Mononuclear cell (primary cell): ENCODE data around the gene MYH4. TPM values are rescaled to one million over a fixed set of nuclear protein-coding genes. Genes with fewer than 3 reads are reported as not detected.

ENCODE experiments used
- H3K27me3 ChIP-seq: 2 replicates; pipeline ENCODE4 v1.6.0; 2011; ENCODE audit warnings: low read length, control low read depth; ENCODE audit not compliant: insufficient read depth
- H3K4me1 ChIP-seq: 2 replicates; pipeline ENCODE4 v1.5.1; 2011; ENCODE audit warnings: mild to moderate bottlenecking, low read length, control low read depth; ENCODE audit not compliant: insufficient read depth
- H3K4me3 ChIP-seq: 2 replicates; pipeline ENCODE4 v1.5.1; 2011; ENCODE audit warnings: mild to moderate bottlenecking, low read length, moderate library complexity
- H3K9me3 ChIP-seq: 2 replicates; pipeline ENCODE4 v1.5.1; 2011; ENCODE audit warnings: low read depth, mild to moderate bottlenecking, control low read depth, low read length
- total RNA-seq: library from RNA; depleted of rRNA; stranded (reverse); fragments of >200 nt; gene quantifications from one replicate; pipeline ENCODE4 v1.2.3, GENCODE V29; 2012

MYH4 gene
- not detected for total RNA-seq

DNA sequence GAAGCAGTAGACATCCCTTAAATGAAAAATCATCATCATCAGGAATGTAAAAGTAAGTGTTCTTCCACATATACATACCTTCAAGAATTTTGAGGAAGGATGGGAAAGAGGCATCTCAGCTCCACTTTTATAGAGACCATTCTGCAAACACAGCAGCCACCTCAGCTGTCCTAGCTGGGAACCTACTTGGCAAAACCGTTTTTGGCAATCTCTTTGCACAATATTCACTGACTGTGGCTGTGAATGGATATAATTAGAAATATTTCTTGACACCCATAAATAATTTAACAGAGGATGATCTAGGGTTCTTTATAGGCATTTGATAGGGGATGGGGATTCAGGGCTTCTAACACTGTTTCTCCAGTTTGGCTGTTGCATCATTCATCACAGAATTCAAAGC lies at the start of gene MYH4:
MYH4 (minus strand) TSS at position 101 of the 400 bp plus-strand sequence. CDS start 2,814 bp downstream, outside the sequence.
- Histone ChIP-seq H3K27me3 (peaks cover 3% of the 10 kb centered on the region), H3K9me3 (no peaks in the 10 kb centered on the region), H3K4me3 (no peak within 1 kb of the TSS), H3K4me1 (no peaks in the 10 kb centered on the region)

DNA sequence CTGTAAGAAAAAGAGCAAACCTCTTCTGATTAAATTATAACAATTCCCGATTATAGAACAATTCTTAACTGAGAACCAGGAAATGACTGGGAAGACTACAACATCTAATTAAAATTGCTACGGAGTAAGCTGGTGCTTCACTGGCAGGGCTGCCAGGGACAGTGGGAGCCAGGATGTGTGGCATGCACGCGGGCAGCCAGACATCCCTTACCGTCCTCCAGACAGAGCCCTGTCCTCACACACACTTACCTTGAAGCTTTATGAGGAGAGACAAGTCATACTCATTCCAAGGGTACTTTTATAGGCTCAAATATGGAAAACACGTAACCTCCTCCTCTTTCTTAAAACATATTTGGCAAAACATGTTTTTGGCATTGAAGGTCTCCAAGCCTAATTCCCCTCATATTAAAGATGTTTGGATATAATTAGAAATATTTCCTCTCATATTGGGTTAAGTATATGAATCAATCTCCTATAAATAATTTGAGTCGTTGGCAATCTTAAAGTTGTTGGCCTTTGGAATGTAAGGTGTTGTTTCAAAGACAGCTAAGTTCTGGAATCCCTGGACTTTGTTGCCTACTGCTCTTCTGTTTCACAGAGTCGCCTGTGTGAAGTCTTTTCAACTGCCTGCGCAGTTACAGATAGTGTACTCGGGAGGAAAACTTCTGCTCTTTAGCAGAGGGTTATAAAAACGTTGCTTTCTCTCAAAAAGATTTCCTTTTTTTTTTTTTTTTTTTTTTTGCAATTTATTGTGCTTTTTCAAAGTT lies 49.1 kb upstream of the MYH4 start, which contains the start of gene MYH1:
MYH1 (minus strand) TSS at position 272 of the 767 bp plus-strand sequence. CDS start 1,900 bp downstream, outside the sequence.
- Histone ChIP-seq H3K27me3 (no peaks in the 10 kb centered on the region), H3K9me3 (no peaks in the 10 kb centered on the region), H3K4me3 (no peak within 1 kb of the TSS), H3K4me1 (no peaks in the 10 kb centered on the region)

DNA sequence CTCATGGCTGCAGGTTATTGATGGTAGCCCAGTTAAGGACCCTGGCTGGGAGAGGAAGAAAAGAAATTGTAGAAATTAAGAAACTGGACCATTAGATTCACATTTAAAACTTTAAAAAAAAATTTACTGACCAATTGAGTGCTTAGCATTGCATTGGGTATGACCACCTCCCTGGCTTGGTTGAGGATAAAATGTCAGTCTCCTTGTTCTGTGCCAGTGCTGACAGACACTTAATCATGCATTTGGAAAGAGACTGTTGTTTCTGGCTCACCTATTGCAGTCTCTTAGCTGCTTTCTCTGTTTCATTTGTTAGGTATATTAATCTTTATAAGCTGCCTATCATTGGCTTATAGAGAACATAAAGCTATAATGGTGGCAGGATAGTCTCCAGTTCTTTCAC lies 47.3 kb upstream of the MYH4 start:
- Histone ChIP-seq H3K4me3 (no peak overlapping the region), H3K4me1 (no peaks in the 10 kb centered on the region), H3K9me3 (no peaks in the 10 kb centered on the region), H3K27me3 (no peaks in the 10 kb centered on the region)

DNA sequence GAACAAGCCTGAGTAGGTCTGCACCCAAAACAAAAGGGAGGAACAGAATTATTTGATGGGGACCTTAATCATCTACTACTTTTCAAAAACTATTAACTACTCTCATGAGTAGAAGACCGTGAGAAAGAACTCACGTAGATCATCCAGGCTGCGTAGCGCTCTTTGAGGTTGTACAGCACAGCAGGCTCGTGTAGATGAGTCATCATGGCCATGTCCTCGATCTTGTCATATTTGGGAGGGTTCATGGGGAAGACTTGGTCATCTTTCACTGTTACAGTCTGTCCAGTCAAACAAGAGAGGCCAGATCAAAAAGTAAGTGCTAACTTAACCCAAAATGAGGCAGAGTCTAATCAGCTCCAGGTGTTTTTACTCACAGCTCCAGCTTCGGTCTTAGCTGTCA lies 46.7 kb upstream of the MYH4 start:
- H3K4me3 ChIP-seq: no peak overlapping the region

DNA sequence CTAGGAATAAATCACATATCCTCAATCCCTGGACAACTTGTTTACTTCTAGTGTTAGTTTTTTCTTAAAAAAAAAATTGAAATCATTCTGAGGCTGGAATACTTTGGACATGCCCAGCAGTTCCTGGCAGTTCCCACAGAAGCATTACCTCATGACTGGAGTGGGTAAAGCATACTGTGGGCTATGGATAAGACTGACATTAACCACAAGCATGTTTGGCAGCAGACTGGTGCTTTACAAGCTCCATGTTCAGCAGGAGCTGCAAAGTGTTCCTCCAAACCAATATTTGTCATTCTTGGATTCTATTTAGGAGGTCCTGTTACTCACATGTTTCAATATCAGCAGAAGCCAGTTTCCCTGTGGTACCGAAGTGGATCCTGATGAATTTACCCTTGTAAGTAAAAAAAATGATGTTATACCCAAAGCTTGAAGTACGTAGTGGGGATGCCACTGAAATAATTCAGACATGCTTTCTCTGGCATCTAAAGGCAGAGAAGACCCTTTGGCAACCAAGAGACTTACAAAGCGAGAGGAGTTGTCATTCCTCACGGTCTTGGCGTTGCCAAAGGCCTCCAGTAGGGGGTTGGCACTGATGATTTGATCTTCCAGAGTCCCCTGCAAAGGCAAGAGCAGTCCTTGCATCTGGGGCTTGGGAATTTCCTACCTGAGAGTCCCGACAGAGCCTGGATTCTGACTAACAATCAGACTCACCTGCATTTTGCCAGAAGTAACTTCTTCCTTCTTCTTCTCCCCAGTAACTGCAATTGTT lies 44.1 kb upstream of the MYH4 start:
- no peaks in the 10 kb centered on the region for H3K27me3 ChIP-seq
- H3K4me3 ChIP-seq: no peak overlapping the region
- no peaks in the 10 kb centered on the region for H3K4me1 ChIP-seq
- H3K9me3 ChIP-seq: no peaks in the 10 kb centered on the region

More for the DNA sequence above, 46.7 kb upstream of the MYH4 start:
- Histone ChIP-seq H3K9me3 (no peaks in the 10 kb centered on the region), H3K4me1 (no peaks in the 10 kb centered on the region), H3K27me3 (no peaks in the 10 kb centered on the region)

DNA sequence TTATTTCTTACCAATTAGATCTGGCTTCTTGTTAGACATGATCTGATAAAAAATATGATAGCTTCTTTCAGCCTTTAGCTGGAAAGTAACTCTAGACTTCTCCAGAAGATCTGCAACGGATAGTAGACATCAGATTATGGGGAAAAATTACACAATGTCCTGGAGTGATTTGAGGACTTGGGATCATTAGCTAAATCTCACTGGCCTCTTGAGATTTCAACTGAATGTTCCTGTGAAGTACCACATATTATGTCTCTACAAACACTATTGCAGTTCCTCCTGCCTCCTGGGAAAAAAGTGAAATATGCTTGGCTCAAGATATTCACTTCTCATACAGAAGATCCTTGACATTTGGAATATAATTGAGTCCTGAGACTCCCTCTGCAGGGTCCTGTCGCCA lies 43.5 kb upstream of the MYH4 start:
- no peak overlapping the region for H3K4me3 ChIP-seq
- H3K27me3 ChIP-seq: no peaks in the 10 kb centered on the region
- H3K4me1 ChIP-seq: no peaks in the 10 kb centered on the region
- no peaks in the 10 kb centered on the region for H3K9me3 ChIP-seq

DNA sequence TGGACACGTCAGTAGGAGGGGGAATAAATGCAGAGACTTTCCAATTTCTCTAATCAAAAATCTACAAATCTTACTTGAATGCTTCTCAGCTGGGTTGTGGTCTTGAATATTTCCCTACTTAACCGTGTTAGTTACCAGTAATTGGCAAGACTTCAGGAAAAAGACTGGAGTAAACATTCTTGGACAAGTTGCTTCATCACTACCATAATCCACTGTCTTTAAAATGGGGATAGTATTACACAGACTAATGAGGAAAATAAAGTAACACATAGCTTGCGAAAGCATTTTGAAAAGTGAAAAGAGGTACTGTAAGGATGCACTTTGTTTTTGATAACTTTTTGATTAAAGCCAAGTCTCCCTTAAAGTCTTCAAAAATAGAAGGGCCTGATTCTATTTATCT lies 30.6 kb upstream of the MYH4 start:
- no peaks in the 10 kb centered on the region for H3K4me1 ChIP-seq
- no peak overlapping the region for H3K4me3 ChIP-seq
- H3K9me3 ChIP-seq: no peaks in the 10 kb centered on the region
- H3K27me3 ChIP-seq: no peaks in the 10 kb centered on the region

DNA sequence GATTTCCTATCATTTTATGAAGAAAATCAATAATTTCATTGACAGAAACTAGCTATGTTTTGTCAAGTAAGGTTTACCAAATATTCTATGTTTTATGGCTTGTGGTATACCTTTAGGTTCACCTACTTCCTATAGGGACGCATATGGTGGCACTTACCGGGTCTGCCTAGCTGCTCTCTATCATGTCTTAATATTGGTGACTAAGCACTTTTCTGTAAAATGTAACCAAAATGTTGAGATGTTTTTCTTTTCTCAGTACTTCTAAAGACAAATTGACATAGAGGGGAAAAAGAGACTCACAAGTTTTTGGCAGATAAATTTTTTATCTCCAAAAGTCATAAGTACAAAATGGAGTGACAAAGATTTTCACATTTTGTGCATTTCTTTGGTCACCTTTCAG lies 22.6 kb upstream of the MYH4 start:
- no peaks in the 10 kb centered on the region for H3K27me3 ChIP-seq
- peaks cover 29% of the 10 kb centered on the region for H3K9me3 ChIP-seq
- no peaks in the 10 kb centered on the region for H3K4me1 ChIP-seq
- no peak overlapping the region for H3K4me3 ChIP-seq

DNA sequence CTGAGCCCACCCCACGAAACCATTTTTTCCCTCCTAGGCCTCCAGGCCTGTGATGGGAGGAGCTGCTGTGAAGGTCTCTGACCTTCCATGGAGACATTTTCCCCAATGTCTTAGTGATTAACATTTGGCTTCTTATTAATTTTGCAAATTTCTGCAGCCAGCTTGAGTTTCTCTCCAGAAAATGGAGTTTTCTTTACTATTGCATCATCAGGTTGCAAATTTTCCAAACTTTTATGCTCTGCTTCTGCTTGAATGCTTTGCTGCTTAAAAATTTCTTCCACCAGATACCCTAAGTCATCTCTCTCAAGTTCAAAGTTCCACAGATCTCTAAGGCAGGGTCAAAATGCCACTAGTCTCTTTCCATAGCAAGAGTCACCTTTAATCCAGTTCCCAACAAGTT lies 12.9 kb upstream of the MYH4 start:
- Histone ChIP-seq H3K27me3 (no peaks in the 10 kb centered on the region), H3K9me3 (peaks cover 9% of the 10 kb centered on the region), H3K4me1 (no peaks in the 10 kb centered on the region), H3K4me3 (no peak overlapping the region)

DNA sequence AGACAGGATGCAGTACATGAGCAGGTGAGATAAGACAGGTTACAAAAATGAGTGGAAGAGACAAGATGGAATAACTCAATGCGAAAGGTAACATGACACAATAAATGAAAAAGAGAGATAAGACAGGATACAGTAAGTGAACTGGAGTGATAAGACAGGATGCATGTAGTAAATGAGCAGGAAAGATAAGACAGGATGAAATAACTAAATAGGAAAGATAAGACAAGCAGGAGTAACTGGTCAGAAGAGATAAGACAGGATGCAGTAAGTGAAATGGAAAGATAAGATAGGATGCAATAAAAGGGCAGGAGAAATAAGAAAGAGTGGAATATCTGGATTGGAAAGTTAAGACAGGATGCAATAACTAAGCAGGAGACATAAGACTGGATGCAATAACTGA lies 8.3 kb upstream of the MYH4 start:
- Histone ChIP-seq H3K9me3 (no peaks in the 10 kb centered on the region), H3K4me3 (no peak overlapping the region), H3K27me3 (no peaks in the 10 kb centered on the region), H3K4me1 (no peaks in the 10 kb centered on the region)

DNA sequence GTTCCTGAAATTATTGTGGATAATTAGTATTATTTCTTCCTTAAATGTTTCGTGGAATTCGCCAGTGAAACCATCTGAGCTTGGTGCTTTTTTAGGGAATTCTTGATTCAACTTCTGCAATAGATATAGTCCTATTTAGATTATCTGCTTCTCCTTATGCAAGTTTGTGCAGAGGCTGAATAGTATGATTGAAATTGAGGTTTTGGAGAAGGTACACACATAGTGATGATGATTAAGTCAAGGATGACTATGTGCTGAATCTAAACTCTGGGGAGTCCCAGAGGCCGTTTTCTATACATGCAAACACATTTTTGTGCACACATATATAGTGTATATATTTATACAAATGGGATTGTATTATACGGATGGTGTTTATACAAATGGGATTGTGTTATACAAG lies 5.2 kb upstream of the MYH4 start:
- Histone ChIP-seq H3K27me3 (no peaks in the 10 kb centered on the region), H3K4me1 (no peaks in the 10 kb centered on the region), H3K4me3 (no peak overlapping the region), H3K9me3 (no peaks in the 10 kb centered on the region)

DNA sequence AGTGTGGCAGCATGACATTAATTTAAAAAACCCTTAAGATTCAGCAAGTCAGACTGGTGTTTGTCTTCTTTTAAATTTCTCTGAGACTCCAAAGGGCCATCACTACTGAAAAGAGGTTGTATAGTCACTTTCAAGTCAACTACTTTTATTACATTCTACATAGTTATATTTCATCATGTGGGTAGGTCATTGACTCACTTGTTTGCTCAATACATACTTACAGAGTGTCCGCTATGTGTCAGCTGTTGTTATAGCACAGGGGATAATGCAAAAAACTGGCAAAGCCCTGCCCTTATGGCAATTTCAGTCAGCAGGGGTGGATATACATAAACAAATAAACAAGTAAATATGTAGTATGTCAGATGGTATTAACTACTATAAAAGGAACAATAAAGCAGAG lies 2.5 kb upstream of the MYH4 start:
- Histone ChIP-seq H3K27me3 (peaks cover 3% of the 10 kb centered on the region), H3K4me1 (no peaks in the 10 kb centered on the region), H3K4me3 (no peak overlapping the region), H3K9me3 (no peaks in the 10 kb centered on the region)

DNA sequence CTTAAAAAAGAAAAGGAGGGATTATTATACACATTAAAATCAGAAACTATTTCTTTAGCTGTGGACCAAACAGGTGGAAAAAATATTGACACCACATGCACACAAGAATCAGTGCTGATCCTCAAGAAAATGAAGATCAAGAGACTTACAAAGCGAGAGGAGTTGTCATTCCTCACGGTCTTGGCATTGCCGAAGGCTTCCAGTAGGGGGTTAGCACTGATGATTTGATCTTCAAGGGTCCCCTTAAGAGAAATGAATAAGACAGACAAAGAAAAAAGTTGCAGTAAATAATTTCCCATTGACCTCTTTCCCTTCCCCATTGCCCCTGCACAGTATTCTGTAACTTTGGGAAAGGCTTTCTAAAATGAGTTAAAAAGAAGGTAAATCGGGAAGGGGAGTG lies 6.0 kb downstream of the MYH4 start:
- Histone ChIP-seq H3K4me3 (no peak overlapping the region), H3K27me3 (peaks cover under 1% of the 10 kb centered on the region), H3K9me3 (no peaks in the 10 kb centered on the region), H3K4me1 (no peaks in the 10 kb centered on the region)

DNA sequence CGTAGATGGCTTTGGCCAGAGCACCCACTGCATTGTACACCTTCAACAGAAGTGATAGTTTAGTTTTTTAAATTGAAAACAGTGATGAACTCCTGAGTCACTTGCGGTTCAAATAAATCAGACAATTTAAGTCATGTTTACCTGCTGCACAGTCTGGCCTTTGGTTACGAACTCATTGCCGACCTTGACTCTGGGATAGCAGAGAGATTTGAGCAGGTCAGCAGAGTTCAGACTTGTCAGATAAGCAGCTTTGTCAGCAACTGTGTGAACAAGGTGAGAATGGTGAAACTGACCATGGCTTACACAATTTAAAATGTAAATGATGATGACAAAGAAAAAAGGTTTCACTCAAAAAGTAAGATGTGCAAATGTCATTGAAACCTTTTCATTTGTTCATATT lies 9.3 kb downstream of the MYH4 start:
- no peak overlapping the region for H3K4me3 ChIP-seq
- H3K27me3 ChIP-seq: no peaks in the 10 kb centered on the region
- H3K9me3 ChIP-seq: no peaks in the 10 kb centered on the region
- no peaks in the 10 kb centered on the region for H3K4me1 ChIP-seq

DNA sequence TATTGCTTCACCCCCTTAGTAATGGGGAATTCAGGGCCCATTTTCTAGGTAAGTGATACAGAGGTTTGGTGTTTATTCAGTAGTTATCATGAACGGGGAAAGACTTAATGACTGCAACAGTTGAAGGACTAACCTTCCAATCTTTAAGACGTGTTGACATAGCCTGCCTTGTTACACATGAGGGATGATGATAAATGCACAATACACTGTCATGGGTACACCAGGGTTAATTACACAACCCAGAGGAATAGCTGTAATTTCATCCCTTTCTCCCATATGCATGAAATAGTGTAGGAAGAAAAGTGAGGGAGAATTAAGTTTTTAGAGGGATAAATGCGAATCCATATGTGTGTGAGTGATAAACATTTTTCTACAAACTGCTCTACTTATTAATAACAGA lies 10.7 kb downstream of the MYH4 start:
- H3K4me3 ChIP-seq: no peak overlapping the region

More for the DNA sequence above, 10.7 kb downstream of the MYH4 start:
- no peaks in the 10 kb centered on the region for H3K27me3 ChIP-seq
- no peaks in the 10 kb centered on the region for H3K4me1 ChIP-seq
- no peaks in the 10 kb centered on the region for H3K9me3 ChIP-seq
